AG09309 (cell line): ENCODE results near the gene NTMT1.

Experiments
- DNase-seq: peaks from one replicate; pipeline ENCODE4 v3.0.0-alpha.2; 2010; ENCODE audit warnings: low read depth
- H3K4me3 ChIP-seq: 2 replicates; pipeline ENCODE4 v1.5.1; 2011; ENCODE audit warnings: mild to moderate bottlenecking, low read depth, low read length, moderate library complexity; ENCODE audit not compliant: control insufficient read depth
- CTCF ChIP-seq: IDR thresholded peaks from 2 replicates; pipeline ENCODE4 v1.5.1; 2011; ENCODE audit warnings: mild to moderate bottlenecking, low read depth, low read length, inconsistent platforms; ENCODE audit not compliant: insufficient read depth, control insufficient read depth; ENCODE audit errors: missing control alignments

The NTMT1 gene

DNA sequence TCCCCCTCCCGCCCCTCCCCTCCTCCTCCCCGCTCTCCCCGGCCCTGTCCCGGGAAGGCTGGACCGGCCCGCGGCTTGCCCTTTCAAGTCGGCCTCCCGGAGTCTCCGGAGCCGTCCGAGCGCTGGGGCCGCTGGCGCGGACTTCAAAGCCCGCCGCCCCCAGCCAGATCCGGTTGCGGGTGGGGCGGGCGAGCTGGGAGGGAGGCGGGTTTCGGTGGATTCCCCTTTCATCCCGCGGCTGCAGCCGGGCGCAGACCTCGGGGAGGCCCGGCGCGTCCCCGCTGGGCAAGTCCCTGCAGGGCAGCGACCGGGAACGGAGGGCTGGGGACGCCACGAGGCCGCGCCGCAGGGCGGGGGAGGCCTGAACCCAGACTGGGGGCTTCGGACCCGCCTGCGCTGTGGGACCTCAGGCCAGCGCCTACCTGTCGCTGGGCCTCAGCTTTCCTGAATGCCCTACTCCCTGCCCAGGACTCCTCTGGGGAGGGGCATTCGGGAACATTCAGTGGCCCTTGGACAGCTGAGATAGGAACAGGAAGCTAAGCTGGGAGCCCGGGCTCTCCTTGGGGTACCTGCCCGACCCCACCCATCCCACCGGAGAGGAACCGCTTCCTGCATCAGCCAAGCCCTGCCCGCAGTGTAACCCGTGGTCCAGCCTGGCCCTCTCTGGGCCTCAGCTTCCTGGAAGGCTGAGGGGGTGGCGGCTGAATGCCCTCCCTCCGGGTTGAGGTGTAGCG, 28.4 kb upstream of the NTMT1 start:
- no peak for DNase-seq
- TF ChIP-seq CTCF = no peak
- H3K4me3 ChIP-seq = peak overlapping the region; percentile 31

DNA sequence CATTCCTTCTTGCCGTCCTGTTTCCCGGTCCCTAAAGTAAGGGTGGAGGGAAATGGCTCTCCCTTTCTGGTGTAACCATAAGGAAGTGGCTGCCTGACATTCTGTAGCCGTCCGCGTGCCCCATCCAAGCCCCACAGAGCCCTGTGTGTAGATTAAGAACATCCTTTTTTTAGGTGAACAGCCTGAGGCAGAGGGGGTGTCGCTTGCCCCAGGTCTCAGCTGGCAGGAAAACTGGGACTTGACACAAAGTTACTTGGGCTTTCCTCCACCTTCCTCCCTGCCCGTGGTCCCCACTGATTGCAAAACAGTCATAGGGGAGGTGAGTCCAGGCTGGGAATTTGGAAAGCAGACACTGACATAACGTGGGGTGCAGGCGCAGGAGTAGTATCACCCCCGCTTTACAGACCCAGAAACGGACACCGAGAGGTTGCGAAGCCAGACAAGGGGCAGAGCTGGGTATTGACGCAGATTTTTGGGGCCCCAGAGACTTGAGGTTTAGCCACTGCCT, 27.8 kb upstream of the NTMT1 start:
- no peak overlapping the region for H3K4me3 ChIP-seq
- no peak for DNase-seq
- no peak for TF ChIP-seq CTCF

- H3K4me3 ChIP-seq = no peak overlapping the region
- DNase-seq = no peak
- no peak for TF ChIP-seq CTCF
These were observed 24.8 kb upstream of the NTMT1 start for GRCh38 chr9:129601082-129601674.

- DNase-seq = no peak
- no peak for TF ChIP-seq CTCF
- H3K4me3 ChIP-seq = no peak overlapping the region
These were observed 23.2 kb upstream of the NTMT1 start for GRCh38 chr9:129602598-129603415.

DNA sequence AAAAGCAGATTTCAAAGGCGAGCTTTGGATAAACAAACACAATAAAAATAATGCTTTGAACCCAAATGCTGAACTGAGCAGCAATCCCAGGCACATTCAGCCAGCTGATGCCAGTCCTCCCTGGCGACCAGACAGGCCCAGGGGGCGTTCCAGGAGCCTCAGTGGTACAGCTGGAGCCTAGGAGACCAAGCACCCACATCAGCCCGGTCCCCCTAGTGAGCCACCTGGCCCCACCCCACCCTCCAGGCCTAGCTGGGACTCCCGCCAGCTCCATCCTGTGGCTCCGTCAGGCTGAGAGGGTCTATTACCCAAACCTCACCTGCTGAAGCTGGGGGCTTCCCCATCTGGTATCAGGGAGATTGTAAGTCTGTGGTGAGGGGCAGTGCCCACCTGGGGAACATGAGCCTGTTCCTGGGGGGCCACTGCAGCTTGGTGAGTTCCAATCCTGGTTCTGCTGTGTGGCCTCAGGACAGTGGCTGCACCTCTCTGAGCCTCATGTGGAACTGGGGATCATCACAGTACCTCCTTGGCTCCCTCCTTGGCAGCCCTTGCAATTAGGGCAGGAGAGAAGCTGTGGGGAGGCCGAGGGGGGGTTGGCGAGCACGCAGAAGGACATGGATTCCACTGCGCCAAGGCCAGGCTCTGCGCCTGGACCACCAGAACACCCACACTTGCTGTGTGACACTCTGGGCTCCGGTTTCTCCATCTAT, 21.8 kb upstream of the NTMT1 start:
- no peak for TF ChIP-seq CTCF
- no peak for DNase-seq
- H3K4me3 ChIP-seq = no peak overlapping the region

- no peak overlapping the region for H3K4me3 ChIP-seq
- no peak for TF ChIP-seq CTCF
- DNase-seq = no peak
These were observed 21.2 kb upstream of the NTMT1 start for GRCh38 chr9:129604766-129605163.
